ENCODE measurements around the gene ATP8B4. TPM values are rescaled to one million over a fixed set of nuclear protein-coding genes. Genes with fewer than 3 reads are reported as not detected.

ATP8B4 gene
- total RNA-seq, 6 experiments from 2014 or later: 4.5 to 10.1 (median 6.7) TPM

Small RNA genes within 50 kb of the gene (small RNA-seq; reads per million reads assigned to genes)
- gene RNA5SP394: 0.58 to 1.0 reads per million in 2 experiments

Other genes with a start within 250 kb of the ATP8B4 start
- 100 to 1,000 TPM in 5 of 6 experiments, 10 to 100 TPM in 1; 76.8 to 366 (median 172) TPM for gene SLC27A2, start 63.0 kb upstream of the ATP8B4 start, total RNA-seq
- gene HDC, start 146.5 kb upstream of the ATP8B4 start, total RNA-seq: under 1 TPM in 3 of 6 experiments, not detected in 3; 0.26 to 0.47 (median 0.34) TPM
- 10 to 100 TPM in 2 of 6 experiments, 1 to 10 TPM in 4; 5.4 to 10.5 (median 9.4) TPM for gene GABPB1, start 236.0 kb upstream of the ATP8B4 start, total RNA-seq

Measured in right lobe of liver (tissue), 5 donors.